IMR-90 (cell line): ENCODE data around the gene CYFIP2. TPM values are rescaled to one million over a fixed set of nuclear protein-coding genes. Genes with fewer than 3 reads are reported as not detected.

Experiments
- ATAC-seq: fragments of 200-7000 bp; cut with Tn5 transposase; 2 replicates; pipeline ENCODE4 v1.9.1; 2020; ENCODE audit warnings: low read depth, mild to moderate bottlenecking, moderate library complexity
- BruUV-seq: library from RNA; stranded (reverse); fragments of 400-500 nt; replicated peaks from 2 replicates; lab custom pipeline; 2021; lab: Mats Ljungman, UMichigan
- CTCF ChIA-PET: fragments of 300-600 bp; formaldehyde crosslinking; extraction: SDS; loops from one replicate; lab custom pipeline; 2021; ENCODE audit warnings: antibody characterized with exemption; lab: Yijun Ruan, JAX
- POLR2A ChIA-PET: fragments of 300-600 bp; sonication (Branson Sonifier 250); formaldehyde crosslinking; loops from one replicate; lab custom pipeline; 2022; ENCODE audit warnings: antibody characterized with exemption; ENCODE audit not compliant: unreplicated experiment; lab: Charles Lee
- DNase-seq: peaks from one replicate; pipeline ENCODE4 v3.0.0; 2013
- H2AFZ ChIP-seq: replicated peaks from 2 replicates; pipeline ENCODE3; 2013; ENCODE audit warnings: low read length, mild to moderate bottlenecking; ENCODE audit not compliant: poor library complexity
- H2AK5ac ChIP-seq: 2 replicates; pipeline ENCODE4 v1.6.1; 2013; ENCODE audit warnings: low read depth, low read length, inconsistent platforms
- H2AK9ac ChIP-seq: replicated peaks from 2 replicates; pipeline ENCODE3; 2013; ENCODE audit warnings: mild to moderate bottlenecking, low read depth, low read length, moderate library complexity; ENCODE audit not compliant: poor library complexity
- H2BK120ac ChIP-seq: 2 replicates; pipeline ENCODE4 v1.6.1; 2013; ENCODE audit warnings: low read depth, low read length, inconsistent platforms
- H2BK15ac ChIP-seq: 3 replicates; pipeline ENCODE4 v1.6.1; 2013; ENCODE audit warnings: low read depth, low read length, inconsistent platforms
- H2BK20ac ChIP-seq: 2 replicates; pipeline ENCODE4 v1.6.1; 2013; ENCODE audit warnings: low read depth, mild to moderate bottlenecking, inconsistent platforms, low read length, moderate library complexity
- H2BK5ac ChIP-seq: 2 replicates; pipeline ENCODE4 v1.6.1; 2013; ENCODE audit warnings: mild to moderate bottlenecking, low read depth, low read length, inconsistent platforms; ENCODE audit not compliant: poor library complexity, severe bottlenecking
- H3K14ac ChIP-seq: replicated peaks from 2 replicates; pipeline ENCODE4 v1.6.1; 2013; ENCODE audit warnings: low read depth, low read length, inconsistent platforms
- H3K18ac ChIP-seq: 2 replicates; pipeline ENCODE4 v1.6.1; 2013; ENCODE audit warnings: low read depth, low read length, control low read depth
- H3K23ac ChIP-seq: 2 replicates; pipeline ENCODE4 v1.6.1; 2013; ENCODE audit warnings: low read depth, low read length, inconsistent platforms
- H3K27ac ChIP-seq: 2 replicates; pipeline ENCODE4 v1.5.1; 2013; ENCODE audit warnings: mild to moderate bottlenecking, control low read depth, low read length; ENCODE audit not compliant: insufficient read depth
- H3K27me3 ChIP-seq: 2 replicates; pipeline ENCODE4 v1.6.1; 2013; ENCODE audit warnings: low read length; ENCODE audit not compliant: control insufficient read depth, insufficient read depth
- H3K36me3 ChIP-seq: 2 replicates; pipeline ENCODE4 v1.6.1; 2013; ENCODE audit warnings: low read length, mixed read lengths; ENCODE audit not compliant: control insufficient read depth, insufficient read depth
- H3K4ac ChIP-seq: 2 replicates; pipeline ENCODE4 v1.6.1; 2013; ENCODE audit warnings: low read depth, low read length, inconsistent platforms
- H3K4me1 ChIP-seq: 2 replicates; pipeline ENCODE4 v1.6.1; 2013; ENCODE audit warnings: low read length, mixed read lengths; ENCODE audit not compliant: control insufficient read depth, insufficient read depth
- H3K4me2 ChIP-seq: 2 replicates; pipeline ENCODE4 v1.6.1; 2013; ENCODE audit warnings: low read depth, mild to moderate bottlenecking, control low read depth, low read length, moderate library complexity
- H3K4me3 ChIP-seq: 2 replicates; pipeline ENCODE4 v1.5.1; 2013; ENCODE audit warnings: low read depth, mild to moderate bottlenecking, control low read depth, low read length, moderate library complexity; ENCODE audit not compliant: insufficient read depth
- H3K56ac ChIP-seq: 2 replicates; pipeline ENCODE4 v1.6.1; 2013; ENCODE audit warnings: low read length, inconsistent platforms; ENCODE audit not compliant: insufficient read depth; ENCODE audit errors: extremely low read depth
- H3K79me1 ChIP-seq, 2 experiments: 2 replicates each; pipeline ENCODE4 v1.6.1; 2013; ENCODE audit warnings: low read length in 2 of 2, inconsistent platforms in 1 of 2, low read depth in 1 of 2
- H3K9ac ChIP-seq: 2 replicates; pipeline ENCODE4 v1.6.1; 2013; ENCODE audit warnings: low read depth, low read length, control low read depth
- H3K9me1 ChIP-seq: 2 replicates; pipeline ENCODE4 v1.6.1; 2013; ENCODE audit warnings: low read length, inconsistent platforms; ENCODE audit not compliant: insufficient read depth
- H3K9me3 ChIP-seq: 2 replicates; pipeline ENCODE4 v1.6.1; 2013; ENCODE audit warnings: low read length; ENCODE audit not compliant: control insufficient read depth, insufficient read depth
- H4K20me1 ChIP-seq: 2 replicates; pipeline ENCODE4 v1.6.1; 2013; ENCODE audit warnings: low read length, inconsistent platforms; ENCODE audit not compliant: insufficient read depth
- H4K5ac ChIP-seq: 2 replicates; pipeline ENCODE4 v1.6.1; 2013; ENCODE audit warnings: mild to moderate bottlenecking, low read depth, low read length, control low read depth
- H4K8ac ChIP-seq, 2 experiments: 2 replicates each; pipeline ENCODE4 v1.6.1; 2013; ENCODE audit warnings: low read depth in 2 of 2, low read length in 2 of 2, control low read depth in 1 of 2, inconsistent platforms in 1 of 2
- H4K91ac ChIP-seq: 2 replicates; pipeline ENCODE4 v1.6.1; 2013; ENCODE audit warnings: low read depth, low read length, inconsistent platforms; ENCODE audit not compliant: insufficient read depth
- CHD1 ChIP-seq: IDR thresholded peaks from 2 replicates; pipeline ENCODE4 v1.6.1; 2012; ENCODE audit warnings: low read depth, low read length, improper control_type of control experiment
- CTCF ChIP-seq: conservative IDR thresholded peaks from 2 replicates; pipeline ENCODE4 v1.5.1; 2012; ENCODE audit warnings: mild to moderate bottlenecking, low read depth, low read length, improper control_type of control experiment
- FOS ChIP-seq: fragments of 150-350 bp; IDR thresholded peaks from 2 replicates; pipeline ENCODE4 v1.6.1; 2016; ENCODE audit warnings: low read depth, low read length
- MAFK ChIP-seq: IDR thresholded peaks from 2 replicates; pipeline ENCODE4 v1.6.1; 2012; ENCODE audit warnings: low read depth, low read length, improper control_type of control experiment
- MXI1 ChIP-seq: IDR thresholded peaks from 2 replicates; pipeline ENCODE4 v1.6.1; 2012; ENCODE audit warnings: low read depth, mild to moderate bottlenecking, low read length, moderate library complexity, borderline replicate concordance
- POLR2A ChIP-seq: IDR thresholded peaks from 2 replicates; pipeline ENCODE4 v1.6.1; 2012; ENCODE audit warnings: mild to moderate bottlenecking, low read depth, low read length
- RAD21 ChIP-seq: IDR thresholded peaks from 2 replicates; pipeline ENCODE4 v1.6.1; 2012; ENCODE audit warnings: low read length, improper control_type of control experiment
- RFX5 ChIP-seq: IDR thresholded peaks from 2 replicates; pipeline ENCODE4 v1.8.0; 2012; ENCODE audit warnings: low read depth, mild to moderate bottlenecking, low read length, moderate library complexity
- SMC3 ChIP-seq: fragments of 150-350 bp; IDR thresholded peaks from 2 replicates; pipeline ENCODE4 v1.6.1; 2016; ENCODE audit warnings: low read depth, mild to moderate bottlenecking, antibody characterized with exemption, low read length, moderate library complexity
- WGBS, 2 experiments: methylation state at CpG; one replicate each; pipeline versions ENCODE4 v1.1.5 to v1.1.7; 2013; ENCODE audit warnings: missing lambda C conversion rate in 2 of 2; ENCODE audit not compliant: insufficient read length in 1 of 2; ENCODE audit errors: extremely low coverage in 2 of 2; 5-methylcytosine and 5-hydroxymethylcytosine counted together
- dilution Hi-C: fragments of 300-500 bp; cut with HindIII; formaldehyde crosslinking; loops from one replicate; pipeline ENCODE4 v1.14.3; 2018; ENCODE audit warnings: low sequenced_read_pairs; ENCODE audit not compliant: unreplicated experiment
- in situ Hi-C: fragments of 300-500 bp; cut with MboI; formaldehyde crosslinking; loops from 3 replicates; pipeline ENCODE4 v1.14.3; 2019; ENCODE audit warnings: low sequenced_read_pairs, inconsistent platforms, mixed read lengths
- intact Hi-C: fragments of 100-400 bp; cut with micrococcal nuclease; formaldehyde crosslinking; loops from 2 replicates; pipeline ENCODE4 v1.10.0; 2022
- polyA plus RNA-seq, 3 experiments: library from polyadenylated mRNA; depleted of rRNA; stranded (reverse); fragments of >200 nt; gene quantifications; 2 replicates each; pipeline ENCODE4 v1.2.3, GENCODE V29; 2012; ENCODE audit warnings: low replicate concordance in 1 of 3
- total RNA-seq: library from RNA; depleted of rRNA; stranded (reverse); fragments of >200 nt; gene quantifications from 2 replicates; pipeline ENCODE4 v1.2.3, GENCODE V29; 2012
- TF ChIP-seq, protein P1 (sequence below): fragments of 150-350 bp; IDR thresholded peaks from 2 replicates; pipeline ENCODE4 v1.6.1; 2016; ENCODE audit warnings: low read depth, mild to moderate bottlenecking, low read length, moderate library complexity, borderline replicate concordance
- TF ChIP-seq, protein P2 (sequence below): fragments of 150-350 bp; IDR thresholded peaks from 2 replicates; pipeline ENCODE4 v1.6.1; 2017; ENCODE audit warnings: mild to moderate bottlenecking, antibody characterized with exemption, low read length, low read depth

The CYFIP2 gene
- total and polyA plus RNA-seq, 2 of the 4 experiments (the other 2 are of a cell fraction) = 6.8 to 13.4 TPM

DNA sequence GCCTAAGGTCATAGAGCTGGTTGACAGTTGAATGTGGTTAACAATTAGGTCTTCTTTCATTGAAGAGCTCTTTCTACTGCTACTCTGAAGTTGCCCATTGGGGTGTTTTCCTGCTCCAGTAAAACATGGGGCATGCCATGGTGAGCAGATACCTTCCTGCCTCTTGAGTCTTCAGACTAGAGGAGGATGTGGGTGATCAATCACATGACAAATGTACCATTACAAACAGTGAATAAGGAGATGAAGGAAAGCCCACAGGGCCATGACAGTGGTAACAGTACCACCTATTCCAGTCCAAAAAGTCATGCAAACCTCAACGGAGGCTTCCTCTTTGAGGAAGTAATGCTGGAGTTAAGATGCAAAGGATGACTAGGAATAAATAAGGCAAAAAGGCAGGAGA, 73.5 kb downstream of the CYFIP2 start:
- Histone ChIP-seq H2AK9ac (no peak overlapping the region), H2BK20ac (no peak overlapping the region), H3K4me2 (no peak overlapping the region), H3K4ac (no peak overlapping the region), H3K27me3 (no peaks in the 10 kb centered on the region), H3K9ac (no peak overlapping the region), H3K27ac (no peak overlapping the region), H3K14ac (no peak overlapping the region), H2BK5ac (no peak overlapping the region), H4K5ac (no peak overlapping the region), H3K9me3 (peaks cover 2% of the 10 kb centered on the region; the same call in 1 of the 2 replicates), H4K8ac (no peak overlapping the region), H4K20me1 (no peaks in the 10 kb centered on the region), H2BK15ac (no peak overlapping the region), H4K91ac (no peak overlapping the region), H2AK5ac (no peak overlapping the region), H3K36me3 (no peaks in the 10 kb centered on the region), H3K79me1 (no peaks in the 10 kb centered on the region), H3K18ac (no peak overlapping the region), H2BK120ac (no peak overlapping the region), H3K23ac (no peak overlapping the region), H3K4me3 (no peak overlapping the region), H3K9me1 (no peaks in the 10 kb centered on the region; the same call in 1 of the 2 replicates), H2AFZ (no peak overlapping the region), H3K4me1 (peaks cover 4% of the 10 kb centered on the region; the same call in 1 of the 2 replicates), H3K56ac (no peak overlapping the region)
- dilution Hi-C loops = no loop called here
- in situ Hi-C loops = no loop called here
- no CpG with 5 or more reads among the region's 1 CpG for WGBS, 2 experiments
- DNase-seq (no peak), ATAC-seq (no peak)
- TF ChIP-seq FOS (no peak), MXI1 (no peak), POLR2A (no peak), CHD1 (no peak), SMC3 (no peak), RFX5 (no peak), MAFK (no peak), CTCF (no peak), RAD21 (no peak)
- TF ChIP-seq, protein P1, sequence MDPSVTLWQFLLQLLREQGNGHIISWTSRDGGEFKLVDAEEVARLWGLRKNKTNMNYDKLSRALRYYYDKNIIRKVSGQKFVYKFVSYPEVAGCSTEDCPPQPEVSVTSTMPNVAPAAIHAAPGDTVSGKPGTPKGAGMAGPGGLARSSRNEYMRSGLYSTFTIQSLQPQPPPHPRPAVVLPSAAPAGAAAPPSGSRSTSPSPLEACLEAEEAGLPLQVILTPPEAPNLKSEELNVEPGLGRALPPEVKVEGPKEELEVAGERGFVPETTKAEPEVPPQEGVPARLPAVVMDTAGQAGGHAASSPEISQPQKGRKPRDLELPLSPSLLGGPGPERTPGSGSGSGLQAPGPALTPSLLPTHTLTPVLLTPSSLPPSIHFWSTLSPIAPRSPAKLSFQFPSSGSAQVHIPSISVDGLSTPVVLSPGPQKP = no peak
- TF ChIP-seq, protein P2, sequence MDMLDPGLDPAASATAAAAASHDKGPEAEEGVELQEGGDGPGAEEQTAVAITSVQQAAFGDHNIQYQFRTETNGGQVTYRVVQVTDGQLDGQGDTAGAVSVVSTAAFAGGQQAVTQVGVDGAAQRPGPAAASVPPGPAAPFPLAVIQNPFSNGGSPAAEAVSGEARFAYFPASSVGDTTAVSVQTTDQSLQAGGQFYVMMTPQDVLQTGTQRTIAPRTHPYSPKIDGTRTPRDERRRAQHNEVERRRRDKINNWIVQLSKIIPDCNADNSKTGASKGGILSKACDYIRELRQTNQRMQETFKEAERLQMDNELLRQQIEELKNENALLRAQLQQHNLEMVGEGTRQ = no peak
- ChIA-PET CTCF (interaction anchor here (0.6 kb wide), 1 partner anchor 26 kb away, joined by 3 read pairs; no protein-coding TSS in a partner anchor), POLR2A (no interaction called here)
- intact Hi-C loops = no loop called here
- BruUV-seq = no TSS peak
